ENCODE results near the gene PTPRH.

Gene PTPRH

DNA sequence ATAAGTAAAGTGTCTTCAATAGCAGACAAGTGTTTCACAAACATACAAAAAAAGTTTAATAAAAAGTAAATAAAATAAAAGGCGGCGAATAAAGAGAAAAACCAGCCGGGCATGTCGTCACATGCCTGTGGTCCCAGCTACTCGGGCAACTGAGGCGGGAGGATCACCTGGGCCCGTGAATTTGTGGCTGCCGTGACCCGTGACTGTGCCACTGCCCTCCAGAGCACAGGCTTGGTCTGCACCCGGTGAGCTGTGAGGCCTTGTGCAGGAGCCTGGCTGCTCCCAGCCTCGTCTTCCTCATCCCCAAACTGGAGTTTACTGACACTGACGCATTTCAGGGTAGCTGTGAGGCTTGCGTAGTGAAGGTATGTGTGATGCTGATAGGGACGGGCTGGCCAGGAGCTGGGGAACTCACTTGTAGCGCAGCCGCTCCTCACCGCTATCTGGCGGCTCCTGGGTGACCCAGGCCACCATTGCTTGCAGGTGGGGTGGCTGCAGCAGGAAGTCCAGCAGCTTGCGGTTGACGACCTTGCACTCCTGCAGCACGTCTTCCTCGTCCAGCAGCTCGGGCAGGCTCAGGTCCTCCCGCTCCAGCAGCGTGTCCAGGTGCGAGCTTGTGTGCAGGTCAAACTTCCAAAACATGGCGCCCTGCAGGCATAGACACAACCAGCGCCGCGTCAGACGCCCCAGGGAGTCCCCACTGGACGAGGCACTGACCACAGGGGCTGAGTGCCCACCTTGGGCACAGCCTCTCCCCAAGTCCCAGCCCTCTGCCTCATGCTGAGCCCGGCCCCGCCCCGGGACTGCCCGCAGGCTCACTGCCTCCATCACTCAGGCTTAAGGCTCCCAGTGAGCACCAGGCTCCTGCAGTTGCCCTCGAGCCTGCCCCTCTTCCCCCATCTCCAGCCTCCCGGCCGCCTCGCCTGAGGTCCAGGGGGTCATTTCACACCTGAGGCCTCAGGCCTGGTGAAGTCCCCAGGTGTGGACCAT, 37.5 kb upstream of the PTPRH start:
- H3K4me3 ChIP-seq (ENCODE audit: low read depth, low read length): no peak overlapping the region
- DNase-seq (ENCODE audit: low read depth): no peak

DNA sequence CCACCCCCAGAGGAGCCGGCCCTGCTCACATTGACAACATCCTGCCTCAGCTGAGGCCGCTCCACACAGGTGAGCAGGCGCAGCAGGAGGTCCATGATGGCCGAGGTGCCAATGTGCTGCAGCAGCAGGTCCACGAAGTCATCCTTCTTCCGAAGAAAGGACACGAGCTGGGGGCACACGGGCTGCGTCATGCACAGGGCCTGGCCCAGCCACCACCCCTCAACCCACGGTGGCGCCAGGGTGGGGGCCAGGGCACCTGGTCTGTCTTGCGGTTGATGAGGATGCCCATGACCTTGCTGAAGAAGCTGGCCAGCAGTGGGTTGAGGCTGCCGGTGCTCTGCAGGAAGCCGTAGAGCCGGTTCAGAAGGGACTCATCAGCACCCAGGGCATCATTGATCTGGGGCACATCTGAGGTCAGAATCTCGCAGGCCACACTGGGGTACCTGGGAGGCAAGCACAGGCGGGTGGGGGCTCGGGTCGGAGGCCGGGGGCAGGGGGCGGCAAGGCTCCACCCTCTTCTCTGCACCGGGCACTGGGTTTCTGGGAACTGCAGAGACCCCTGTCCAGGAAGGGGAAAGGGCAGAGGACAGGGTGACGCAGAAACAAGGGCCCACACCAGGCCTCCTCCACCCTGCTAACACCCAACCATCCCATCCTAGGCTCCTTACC, 36.1 kb upstream of the PTPRH start:
- H3K4me3 ChIP-seq (ENCODE audit: low read depth, low read length): no peak overlapping the region

DNA sequence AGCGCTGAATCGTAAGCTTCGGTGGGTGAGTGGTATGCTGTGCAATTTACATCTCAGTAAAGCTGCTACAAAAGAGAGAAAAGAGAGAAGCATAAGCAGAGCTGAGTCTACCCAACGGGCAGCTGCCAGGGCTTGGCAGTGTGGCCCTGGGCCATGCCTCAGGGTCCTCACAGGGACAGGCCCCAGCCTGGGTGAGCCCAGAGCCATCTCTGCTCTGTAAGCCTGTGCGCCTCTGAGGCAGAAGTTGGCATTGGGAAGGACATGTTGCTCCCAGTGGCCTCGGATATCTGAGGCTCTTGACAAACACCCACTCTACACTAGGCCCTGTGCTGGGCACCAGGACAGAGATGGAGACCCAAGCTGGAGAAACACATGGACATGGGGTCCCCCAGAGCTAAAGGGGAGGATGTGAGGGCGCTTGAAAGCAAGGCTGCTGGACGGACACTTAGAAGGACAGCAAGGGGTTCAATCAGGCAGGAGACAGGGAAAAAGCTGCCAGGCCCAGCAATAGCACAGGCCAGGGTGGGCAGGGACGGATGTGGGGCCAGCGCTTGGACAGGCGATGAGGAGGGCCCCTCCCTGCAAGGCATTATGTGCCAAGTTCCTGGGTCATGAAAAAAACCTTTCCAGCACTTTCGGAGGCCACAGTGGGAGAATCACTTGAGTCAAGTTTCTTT, 34.8 kb upstream of the PTPRH start:
- no peak for DNase-seq (ENCODE audit: low read depth)

More for the DNA sequence above, 36.1 kb upstream of the PTPRH start:
- DNase-seq (ENCODE audit: low read depth): no peak

DNA sequence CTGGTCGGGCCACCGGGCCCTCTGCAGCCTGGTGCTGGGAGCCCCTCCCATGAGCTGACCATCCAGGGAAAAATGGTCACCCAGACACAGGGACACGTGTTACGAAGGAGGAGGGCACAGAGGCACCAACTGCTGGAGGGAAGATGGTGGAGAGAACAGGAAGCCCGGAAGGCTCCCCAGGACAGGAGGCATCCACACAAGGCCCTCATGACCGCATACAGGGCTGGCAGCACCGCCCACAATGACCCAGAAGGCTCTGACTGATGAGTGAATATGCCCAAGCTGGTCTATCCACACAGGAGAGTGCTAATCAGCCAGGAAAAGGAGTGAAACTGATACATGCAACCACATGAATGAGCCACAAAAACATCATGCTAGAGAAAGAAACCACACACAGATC, 33.2 kb upstream of the PTPRH start:
- DNase-seq (ENCODE audit: low read depth): no peak

More for the DNA sequence above, 34.8 kb upstream of the PTPRH start:
- no peak overlapping the region for H3K4me3 ChIP-seq (ENCODE audit: low read depth, low read length)

GRCh38 chr19:55241935-55242464, 32.7 kb upstream of the PTPRH start:
- DNase-seq (ENCODE audit: low read depth): no peak
- H3K4me3 ChIP-seq (ENCODE audit: low read depth, low read length): no peak overlapping the region

More for the DNA sequence above, 33.2 kb upstream of the PTPRH start:
- no peak overlapping the region for H3K4me3 ChIP-seq (ENCODE audit: low read depth, low read length)

- H3K4me3 ChIP-seq (ENCODE audit: low read depth, low read length): no peak overlapping the region
Observed at GRCh38 chr19:55241143-55241934, 32.0 kb upstream of the PTPRH start.

GRCh38 chr19:55240713-55241020, 31.4 kb upstream of the PTPRH start:
- no peak overlapping the region for H3K4me3 ChIP-seq (ENCODE audit: low read depth, low read length)
- no peak for DNase-seq (ENCODE audit: low read depth)

More at GRCh38 chr19:55241143-55241934, 32.0 kb upstream of the PTPRH start:
- DNase-seq (ENCODE audit: low read depth): no peak

DNA sequence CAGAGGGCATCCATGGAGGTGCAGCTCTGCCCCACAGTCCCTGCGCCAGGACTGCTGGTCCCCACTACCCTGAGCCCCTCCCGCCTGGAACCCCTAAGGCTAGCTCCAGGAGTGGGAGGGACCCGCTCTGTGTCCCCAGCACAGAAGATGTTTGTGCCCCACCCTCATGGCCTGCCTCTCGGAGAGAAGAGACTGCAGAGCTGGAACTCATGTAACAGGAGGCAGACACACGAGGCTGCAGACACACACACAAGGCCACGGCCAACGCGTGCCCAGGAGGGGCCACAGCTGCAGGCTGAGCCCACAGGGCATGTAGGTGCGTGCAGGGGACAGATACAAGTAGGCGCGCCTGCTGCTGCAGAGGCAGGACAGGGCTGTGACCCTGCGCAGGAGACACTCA, 29.7 kb upstream of the PTPRH start:
- DNase-seq (ENCODE audit: low read depth): no peak
- no peak overlapping the region for H3K4me3 ChIP-seq (ENCODE audit: low read depth, low read length)

GRCh38 chr19:55238030-55238429, 28.7 kb upstream of the PTPRH start:
- H3K4me3 ChIP-seq (ENCODE audit: low read depth, low read length): no peak overlapping the region
- DNase-seq (ENCODE audit: low read depth): no peak

- no peak overlapping the region for H3K4me3 ChIP-seq (ENCODE audit: low read depth, low read length)
- no peak for DNase-seq (ENCODE audit: low read depth)
Observed at GRCh38 chr19:55232986-55233385, 23.7 kb upstream of the PTPRH start.

- no peak overlapping the region for H3K4me3 ChIP-seq (ENCODE audit: low read depth, low read length)
- no peak for DNase-seq (ENCODE audit: low read depth)
Observed at GRCh38 chr19:55232286-55232602, 22.9 kb upstream of the PTPRH start.

GRCh38 chr19:55231391-55232285, 22.3 kb upstream of the PTPRH start:
- no peak for DNase-seq (ENCODE audit: low read depth)
- H3K4me3 ChIP-seq (ENCODE audit: low read depth, low read length): no peak overlapping the region

- no peak for DNase-seq (ENCODE audit: low read depth)
- H3K4me3 ChIP-seq (ENCODE audit: low read depth, low read length): no peak overlapping the region
Observed at GRCh38 chr19:55230780-55231179, 21.5 kb upstream of the PTPRH start.

DNA sequence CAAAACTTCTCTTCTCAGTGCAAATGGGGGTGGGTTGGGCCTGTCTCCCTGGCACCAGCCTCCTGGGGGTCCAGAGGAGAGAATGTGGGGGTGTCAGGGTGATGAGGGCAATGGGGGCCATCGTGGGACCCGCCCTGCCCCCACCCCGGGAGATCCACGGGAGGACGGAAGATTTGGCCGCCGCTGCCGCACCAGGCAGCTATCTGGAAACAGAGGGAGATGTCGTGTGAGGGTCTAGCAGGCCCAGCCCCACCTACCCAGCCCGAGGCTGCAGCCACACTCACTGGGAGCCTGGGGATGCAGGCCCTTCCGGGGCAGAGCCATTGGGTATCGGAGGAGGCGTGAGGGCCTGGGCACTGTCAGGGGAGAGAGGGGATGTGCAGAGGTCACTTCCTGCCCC, 21.0 kb upstream of the PTPRH start:
- no peak overlapping the region for H3K4me3 ChIP-seq (ENCODE audit: low read depth, low read length)
- DNase-seq (ENCODE audit: low read depth): no peak

- H3K4me3 ChIP-seq (ENCODE audit: low read depth, low read length): no peak overlapping the region
- no peak for DNase-seq (ENCODE audit: low read depth)
Observed at GRCh38 chr19:55229789-55230182, 20.5 kb upstream of the PTPRH start.

DNA sequence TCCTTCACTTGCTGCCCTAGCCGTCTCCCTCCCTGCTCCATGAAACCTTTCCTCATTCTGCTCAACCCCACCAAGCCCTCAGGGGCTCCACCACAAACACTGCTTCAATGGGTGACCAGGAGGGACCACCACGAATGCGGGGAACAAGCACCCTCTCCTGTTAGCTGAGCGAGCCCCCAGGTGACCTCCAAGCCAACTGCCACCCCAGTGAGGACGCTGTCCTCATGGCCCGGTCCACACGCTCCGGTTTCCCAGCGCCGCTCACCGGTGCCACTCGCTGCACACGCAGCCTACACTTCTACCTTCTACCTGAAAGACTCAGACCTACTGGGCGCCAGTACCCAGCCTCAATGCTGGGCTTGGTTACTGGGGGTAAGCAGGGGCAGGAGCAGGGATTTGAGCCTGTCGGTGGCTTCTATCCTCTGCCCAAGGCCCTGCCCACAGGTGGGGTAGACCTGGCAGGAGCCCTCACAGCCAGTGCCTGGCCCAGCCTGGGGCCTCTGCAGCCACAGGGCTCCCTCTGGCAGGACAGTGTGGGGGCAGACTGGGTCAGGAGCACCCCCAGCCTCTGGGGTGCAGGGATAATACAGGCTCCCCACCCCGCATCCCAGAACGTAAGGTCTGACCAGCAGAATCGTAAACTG, 20.0 kb upstream of the PTPRH start:
- DNase-seq (ENCODE audit: low read depth): no peak
- no peak overlapping the region for H3K4me3 ChIP-seq (ENCODE audit: low read depth, low read length)

DNA sequence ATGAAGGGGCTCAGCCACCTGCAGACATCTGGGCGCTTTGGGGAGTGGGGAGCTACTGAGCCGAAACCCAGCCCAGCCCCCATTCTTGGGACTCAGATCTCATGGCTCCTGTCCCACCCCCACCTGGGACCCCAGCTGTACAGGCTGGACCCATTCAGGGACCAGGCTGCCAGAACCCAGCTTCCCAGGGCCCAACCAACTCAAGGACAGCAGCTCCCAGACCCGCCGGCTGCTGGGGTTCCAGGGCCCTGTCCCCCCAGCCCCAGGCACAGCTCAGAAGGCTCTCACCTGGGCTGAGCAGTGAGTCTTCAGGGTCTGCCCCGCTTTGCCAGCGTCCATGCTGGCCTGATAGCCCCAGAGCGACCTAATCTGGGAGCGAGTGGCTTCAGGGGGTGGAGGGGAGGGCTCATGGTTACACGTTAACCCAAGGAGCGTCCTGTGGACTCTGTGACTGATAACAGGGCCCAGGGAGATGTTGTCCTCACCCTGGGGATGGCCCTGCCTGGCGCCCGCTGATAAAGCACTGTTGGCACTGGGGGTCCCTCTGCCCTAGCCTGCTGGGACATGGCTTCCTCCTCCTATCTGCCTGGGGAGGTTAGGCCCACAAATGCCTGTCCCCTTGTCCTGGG, 19.2 kb upstream of the PTPRH start, which contains the start of gene TMEM86B:
Gene TMEM86B (minus strand): TSS at position 361 of the 629 bp plus-strand sequence. CDS start 22 bp downstream, at position 339.
- DNase-seq (ENCODE audit: low read depth): no peak
- H3K4me3 ChIP-seq (ENCODE audit: low read depth, low read length): no peak within 1 kb of the TSS

Data from skeletal muscle cell (primary cell).